Measurements from ENCODE around the gene UBN1.
"Not testable (repeated sequence)": the region's sequence is repeated elsewhere in the genome, so short reads cannot be mapped to it uniquely, and the experiment has no call there.

UBN1 gene

DNA sequence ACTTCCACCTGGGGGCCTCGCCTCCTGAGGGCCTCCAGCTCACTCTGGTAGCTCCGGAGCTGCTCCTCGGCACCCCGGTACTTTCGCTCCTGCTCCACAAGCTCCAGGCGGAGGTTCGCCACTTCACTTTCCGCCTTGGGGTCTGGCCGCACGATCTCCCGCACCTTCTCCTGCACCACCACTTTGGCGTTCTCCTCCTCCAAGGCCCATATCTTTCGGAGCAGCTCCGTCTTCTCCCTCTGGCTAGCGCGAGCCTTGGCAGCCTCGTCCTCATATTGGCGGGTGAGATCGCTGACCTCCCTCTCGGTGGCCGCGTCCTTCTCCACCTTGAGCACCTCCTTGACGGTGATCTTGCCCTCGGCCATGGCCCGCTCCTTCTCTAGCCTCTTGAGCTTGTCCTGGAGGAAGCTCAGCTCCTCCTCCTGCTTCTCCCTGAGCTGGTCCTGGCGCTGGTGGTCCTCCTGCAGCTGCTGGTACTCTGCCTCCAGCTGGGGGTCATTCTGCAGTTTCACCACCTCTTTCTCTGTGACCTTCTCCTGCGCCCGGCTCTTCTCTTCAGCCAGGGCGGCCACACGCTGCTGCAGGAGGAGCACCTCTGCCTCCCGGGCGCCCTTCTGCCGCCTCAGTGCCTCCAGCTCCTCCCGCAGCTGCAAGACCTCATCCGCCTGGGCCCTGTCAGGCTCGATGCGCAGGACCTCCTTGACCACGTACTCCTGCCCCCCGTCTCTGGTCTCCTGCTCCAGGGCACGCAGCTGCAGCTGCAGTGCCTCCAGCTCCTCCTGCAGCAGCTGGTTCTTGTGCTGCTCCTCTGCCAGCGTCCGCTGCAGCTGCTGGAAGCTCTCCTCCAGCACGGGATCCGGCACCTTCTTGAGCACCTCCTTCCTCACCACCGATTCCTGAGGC is 37.9 kb downstream of the UBN1 start:
- no peak for DNase-seq

DNA sequence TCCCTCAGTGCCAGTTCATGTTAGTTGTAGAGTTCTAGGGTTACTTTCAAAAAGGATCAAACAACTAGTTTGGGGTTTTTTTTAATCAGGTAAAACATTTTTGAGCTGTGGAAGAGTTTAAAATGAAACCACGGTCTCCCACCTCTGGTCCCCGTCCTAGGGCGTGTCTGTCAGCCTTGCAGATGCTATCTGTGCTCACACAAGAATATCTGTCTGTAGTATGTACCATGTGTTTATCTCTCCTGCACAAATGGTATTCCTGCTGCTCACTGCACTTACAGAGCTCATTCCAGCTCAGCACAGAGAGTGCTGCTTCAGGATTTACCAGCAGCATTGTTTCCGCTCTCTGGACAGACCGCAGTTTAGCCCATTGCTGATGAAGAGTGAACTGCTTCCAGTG is 38.9 kb downstream of the UBN1 start:
- no peak for DNase-seq

DNA sequence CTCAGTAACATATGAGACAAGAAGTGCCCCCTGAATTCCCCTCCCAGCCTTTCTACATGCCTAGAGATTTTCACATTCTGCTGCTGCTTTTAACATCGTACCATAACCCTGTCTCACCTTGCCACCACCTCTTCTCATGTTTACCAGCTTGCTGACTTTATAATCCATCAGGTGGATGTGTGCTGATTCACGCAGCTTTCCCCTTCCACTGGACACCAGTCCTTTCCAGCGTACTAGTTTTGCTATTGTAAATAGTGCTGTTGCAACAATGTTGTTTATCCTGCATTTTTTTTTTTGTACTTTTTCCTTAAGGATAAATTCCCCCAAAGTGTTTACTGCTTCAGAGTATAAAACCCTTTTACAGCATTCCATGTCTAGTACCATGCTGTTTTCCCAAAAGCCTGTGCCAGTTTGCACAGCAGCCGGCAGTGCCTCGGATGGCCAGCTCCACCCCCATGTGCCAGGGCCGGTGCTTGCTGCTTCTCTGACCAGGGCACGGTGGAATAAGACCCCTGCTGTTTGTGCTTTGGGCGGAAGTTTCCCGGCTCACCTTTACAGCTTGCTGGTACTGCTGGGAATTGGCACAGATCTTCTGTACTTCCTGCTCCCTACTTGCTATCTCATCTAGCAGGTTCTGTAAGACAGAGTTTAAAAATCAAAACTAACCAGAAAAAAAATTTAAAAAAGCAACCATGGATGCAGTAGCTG is 41.3 kb downstream of the UBN1 start:
- no peak for DNase-seq

DNA sequence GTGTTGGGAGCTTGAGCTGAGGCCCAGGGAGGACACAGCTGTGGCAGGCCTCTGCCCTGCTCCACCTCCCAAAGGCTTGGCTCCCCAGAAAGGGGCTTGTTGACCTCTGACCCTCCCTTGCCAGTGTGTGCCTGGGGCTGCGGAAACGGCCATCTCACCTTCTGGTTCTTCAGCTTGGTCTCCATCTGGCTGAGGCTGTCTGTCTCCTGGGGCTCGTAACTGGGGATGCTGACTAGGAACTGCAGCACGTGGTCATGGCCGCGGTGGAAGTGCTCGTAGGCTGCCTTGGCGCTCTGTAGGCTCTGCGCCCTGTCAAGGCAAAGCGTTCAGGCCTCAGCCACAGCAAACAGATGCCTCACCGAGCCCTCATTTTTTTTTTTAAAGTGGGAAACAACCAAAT is 42.7 kb downstream of the UBN1 start:
- no peak for DNase-seq

DNA sequence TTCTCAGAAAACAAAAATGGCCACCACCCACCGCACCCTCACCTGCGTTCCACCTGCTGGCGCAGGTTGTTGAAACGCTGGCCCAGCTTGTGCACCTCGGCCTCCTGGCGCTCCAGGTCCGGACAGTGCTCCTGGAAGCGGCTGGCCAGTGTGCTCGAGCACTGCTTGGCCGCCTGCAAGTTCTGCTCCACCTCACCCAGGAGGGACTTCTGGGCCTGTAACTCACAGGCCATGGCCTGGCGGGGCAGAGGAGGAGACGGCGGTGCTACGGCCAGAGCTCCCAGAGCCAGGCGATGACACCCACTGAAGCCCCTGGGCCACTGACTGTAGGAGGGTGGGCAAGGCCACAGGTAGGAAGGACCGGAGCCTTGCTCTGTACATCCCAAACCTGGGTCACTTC is 43.4 kb downstream of the UBN1 start:
- DNase-seq: no peak

DNA sequence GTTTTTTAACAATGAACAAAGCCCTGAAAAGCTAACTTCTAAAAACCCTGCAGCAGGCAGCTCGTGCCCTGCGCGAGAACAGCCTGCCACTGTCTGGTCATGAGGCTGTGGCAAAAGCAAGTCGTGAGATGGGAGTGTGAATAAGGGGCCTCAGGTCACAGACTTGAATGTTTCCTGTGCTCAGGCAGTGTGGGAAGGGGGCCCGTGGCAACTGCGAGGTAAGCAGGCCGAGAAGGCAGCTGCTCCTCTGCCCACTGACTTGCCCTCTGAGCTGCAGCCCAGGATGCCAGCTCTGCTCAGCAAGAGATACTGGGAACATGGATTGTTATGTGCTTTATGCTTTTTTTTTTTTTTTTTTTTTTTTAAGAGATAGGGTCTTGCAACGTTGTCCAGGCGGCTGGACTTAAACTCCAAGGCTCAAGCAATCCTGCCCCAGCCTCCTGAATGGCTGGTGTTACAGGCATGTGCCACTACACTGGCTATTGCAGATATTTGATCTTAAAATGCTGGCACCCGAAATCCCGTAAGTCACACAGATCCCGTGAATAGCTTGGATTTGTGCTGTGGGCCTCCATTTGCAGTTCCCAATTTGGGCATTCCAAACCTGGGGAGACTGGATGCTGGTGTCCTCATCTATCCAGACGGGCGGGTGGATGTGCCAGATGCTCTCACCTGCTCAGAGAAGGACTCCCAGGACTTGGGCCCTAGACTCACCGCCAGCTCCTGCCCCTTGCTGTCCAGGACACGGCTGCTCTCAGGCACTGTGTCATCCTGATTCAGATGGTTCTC is 44.0 kb downstream of the UBN1 start:
- DNase-seq: no peak

DNA sequence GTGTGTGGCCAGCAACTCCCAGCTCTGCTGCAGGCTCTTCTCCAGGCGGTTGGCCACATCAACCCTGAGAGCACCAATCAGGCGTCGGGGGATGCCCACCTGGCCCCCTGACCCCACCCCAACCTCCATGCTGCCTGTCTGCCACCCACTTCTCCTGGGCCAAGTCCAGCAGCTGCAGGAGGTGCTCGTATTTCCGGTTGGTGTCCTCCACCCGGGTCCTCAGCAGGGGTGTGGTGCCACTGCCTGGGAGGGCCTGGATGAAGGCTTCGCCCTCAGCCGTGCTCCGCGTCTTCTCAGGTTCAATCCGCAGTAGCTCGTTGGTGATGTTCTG is 44.6 kb downstream of the UBN1 start:
- no peak for DNase-seq

DNA sequence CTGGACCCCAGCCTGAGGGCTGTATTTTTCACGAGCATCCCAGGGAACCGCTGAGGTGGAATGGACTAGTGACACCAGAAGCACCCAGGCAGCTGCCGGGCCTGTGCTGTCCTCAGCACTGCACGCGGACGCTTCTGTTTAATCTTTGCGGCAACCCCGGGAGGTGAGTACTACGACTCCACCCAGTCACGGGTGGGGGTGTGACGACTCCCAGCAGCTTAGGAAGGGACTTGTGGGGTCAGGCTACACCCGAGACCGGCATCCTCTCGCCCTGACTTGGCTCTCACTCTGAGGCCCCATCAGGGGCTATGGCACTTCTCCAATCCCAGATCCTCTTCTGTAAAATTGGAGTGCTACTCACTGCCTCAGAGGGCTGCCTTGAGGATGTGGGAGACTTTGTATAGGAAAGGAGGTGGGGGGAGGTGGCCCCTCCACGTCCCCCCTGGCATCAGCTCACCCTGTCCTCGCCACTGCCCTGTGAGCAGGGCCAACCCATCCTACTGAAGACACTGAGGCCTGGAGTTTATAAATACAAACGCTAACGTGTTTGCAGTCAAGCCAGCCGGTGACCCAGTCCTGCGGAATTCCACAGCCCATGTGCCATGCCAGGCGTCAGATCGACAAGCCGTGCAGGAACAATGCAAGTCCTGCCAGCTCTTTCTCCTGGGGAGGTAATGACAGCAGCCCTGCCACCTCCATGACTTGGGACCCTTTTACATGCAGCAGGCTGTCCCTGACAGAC is 45.3 kb downstream of the UBN1 start:
- DNase-seq: no peak

DNA sequence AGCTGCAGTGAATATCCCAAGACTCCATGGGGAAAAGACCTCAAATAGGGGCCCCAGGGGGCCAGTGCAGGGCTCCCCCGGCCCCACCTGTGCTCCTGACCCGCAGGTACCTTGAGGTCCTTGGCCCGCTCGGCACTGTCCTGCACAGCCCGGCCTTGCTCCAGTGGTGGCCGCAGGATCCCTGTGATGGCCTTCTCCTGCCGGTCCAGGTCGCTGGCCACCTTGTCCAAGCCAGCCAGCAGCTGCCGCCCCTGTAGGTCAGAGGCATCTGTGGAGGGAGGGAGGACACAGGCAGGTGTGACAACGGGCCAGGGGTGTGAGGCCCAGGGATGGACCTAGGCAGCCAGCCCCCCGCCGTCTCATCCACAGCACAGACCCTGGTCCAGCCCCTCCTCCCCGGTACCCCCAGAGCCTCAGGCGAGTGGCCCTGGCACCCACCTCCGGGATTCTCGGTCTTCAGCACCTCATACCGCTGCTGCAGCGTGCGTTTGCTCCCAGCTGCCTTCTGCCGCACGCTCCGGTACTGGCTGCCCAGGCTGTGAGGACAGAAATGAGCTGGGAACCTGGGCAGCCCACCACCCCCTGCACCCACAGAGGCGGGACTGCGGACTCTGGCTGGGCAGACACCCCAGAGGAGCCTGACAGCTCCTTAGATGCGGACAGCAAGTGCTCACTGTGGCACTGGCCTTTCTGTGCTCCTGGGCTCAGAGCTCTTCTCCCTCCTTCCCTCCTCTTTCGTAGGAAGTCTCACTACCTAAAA is 46.0 kb downstream of the UBN1 start:
- no peak for DNase-seq

DNA sequence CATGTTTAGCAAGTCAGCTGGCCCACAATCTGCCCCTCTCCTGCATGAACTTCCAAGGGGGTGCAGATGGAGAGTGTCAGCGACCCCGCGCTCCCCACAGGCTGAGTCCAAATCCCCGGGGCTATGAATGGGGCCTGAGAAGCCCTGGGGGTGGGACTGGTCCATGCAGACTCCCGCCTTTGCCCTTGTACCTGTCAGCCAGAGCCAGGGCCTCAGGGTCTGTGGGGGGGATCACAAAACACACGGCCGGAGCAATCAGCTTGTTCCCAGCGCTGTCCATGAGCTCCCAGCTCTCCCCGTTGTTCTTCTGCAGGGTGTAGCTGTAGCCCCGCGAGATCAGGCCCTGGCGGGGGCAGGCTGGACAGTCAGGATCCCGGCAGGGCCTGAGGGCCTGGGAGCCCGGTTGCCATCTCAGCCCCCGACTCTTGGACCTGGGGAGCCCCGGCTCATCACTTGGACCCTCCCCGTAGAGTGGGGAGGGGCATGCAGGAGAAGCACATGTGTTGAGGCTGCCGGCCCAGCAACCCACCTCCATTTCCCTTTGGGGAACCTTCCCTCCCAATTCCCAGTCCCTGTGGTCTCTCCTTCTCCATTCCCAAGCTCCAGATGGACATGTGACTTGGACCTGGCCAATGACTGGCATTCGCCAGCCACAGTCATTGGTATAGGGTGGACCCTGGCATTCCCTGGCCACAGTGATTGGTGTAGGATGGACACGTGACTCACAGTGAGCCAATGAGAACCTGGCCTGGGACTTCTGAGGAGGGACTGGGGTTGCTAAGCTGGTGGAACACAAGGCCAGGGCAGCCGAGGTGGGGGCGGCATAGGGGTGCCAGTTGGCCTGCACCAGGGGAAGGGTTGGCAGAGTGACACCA is 47.2 kb downstream of the UBN1 start:
- no peak for DNase-seq

DNA sequence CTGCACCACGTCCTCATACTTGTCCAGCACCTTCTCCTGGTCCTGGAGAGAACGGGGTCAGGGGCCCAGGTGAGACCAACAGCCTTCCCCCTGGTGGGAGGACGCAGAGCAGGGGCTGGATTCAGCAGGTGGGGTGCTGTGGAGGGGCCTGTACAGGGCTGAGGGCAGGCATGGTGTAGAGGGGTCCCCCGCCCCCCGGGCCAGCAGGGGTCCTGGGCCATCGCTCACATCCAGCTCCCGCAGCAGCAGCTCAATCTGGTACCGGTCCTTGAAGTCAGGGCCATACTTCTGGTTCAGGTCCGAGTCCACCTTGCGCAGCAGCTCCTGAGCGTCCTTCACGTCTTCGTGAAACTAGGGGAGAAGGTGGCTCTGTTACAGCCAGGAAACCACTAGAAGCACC is 48.1 kb downstream of the UBN1 start:
- DNase-seq: no peak

DNA sequence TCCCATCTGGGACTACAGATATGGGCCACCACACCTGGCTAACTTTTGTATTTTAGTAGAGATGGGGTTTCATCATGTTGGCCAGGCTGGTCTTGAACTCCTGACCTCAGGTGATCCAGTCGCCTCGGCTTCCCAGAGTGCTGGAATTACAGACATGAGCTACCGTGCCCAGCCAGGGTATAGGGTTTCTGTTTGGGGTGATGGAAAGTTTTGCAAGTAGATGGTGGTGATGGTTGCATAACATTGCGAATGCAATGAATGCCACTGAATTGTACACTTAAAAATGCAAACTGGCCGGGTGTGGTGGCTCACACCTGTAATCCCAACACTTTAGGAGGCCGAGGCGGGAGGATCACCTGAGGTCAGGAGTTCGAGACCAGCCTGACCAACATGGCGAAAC is 49.5 kb downstream of the UBN1 start:
- not testable (repeated sequence) for DNase-seq

DNA sequence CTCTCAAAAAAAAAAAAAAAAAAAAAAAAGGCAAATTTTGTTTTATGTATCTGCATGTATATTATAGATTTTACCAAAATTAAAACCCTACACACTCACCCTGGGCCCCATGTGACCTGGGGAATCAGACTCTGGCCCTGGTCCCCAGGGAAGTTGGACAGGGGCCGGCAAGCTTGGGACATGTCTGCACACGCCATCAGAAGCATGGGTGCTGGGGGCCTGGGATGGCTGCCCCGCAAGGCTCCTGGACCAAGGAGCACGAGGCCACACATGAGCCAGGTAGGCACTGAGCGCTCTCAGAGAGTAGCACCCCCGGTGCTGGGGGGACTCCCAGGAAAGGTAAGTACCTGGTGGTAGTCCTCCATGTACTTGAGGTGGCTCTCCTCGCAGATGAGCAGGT is 50.0 kb downstream of the UBN1 start:
- no peak for DNase-seq

DNA sequence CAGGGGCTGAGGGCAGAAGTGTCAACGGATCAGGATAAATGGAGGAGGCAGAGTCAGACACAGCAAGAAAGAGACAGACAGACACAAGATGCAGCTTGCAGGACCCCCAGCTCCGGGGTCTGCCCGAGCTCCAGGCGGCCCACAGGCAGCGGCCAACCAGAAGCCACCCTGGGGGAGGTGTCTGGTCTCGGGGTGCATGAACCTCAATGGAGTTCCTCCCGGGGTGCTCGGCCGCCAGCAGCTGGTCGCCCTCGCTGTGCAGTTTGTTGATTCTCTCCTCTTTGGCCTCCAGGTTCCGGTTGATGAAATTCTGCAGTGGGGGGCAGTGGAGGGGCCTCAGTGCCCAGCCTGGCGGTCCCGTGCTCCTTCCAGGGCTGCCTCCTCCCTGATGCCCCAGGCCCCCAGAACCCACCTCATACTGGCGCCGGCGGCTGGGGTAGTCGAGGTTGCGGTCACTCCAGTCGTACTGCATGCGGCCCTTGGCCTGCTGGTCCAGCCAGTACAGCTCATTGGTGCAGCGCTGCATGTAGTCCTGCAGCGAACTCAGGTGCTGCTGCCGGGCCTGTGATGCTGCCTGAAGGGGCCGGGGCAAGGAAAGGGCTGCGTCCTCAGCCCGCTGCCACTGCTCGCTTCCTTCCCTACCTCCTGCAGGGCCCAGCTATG is 51.7 kb downstream of the UBN1 start:
- DNase-seq: no peak

DNA sequence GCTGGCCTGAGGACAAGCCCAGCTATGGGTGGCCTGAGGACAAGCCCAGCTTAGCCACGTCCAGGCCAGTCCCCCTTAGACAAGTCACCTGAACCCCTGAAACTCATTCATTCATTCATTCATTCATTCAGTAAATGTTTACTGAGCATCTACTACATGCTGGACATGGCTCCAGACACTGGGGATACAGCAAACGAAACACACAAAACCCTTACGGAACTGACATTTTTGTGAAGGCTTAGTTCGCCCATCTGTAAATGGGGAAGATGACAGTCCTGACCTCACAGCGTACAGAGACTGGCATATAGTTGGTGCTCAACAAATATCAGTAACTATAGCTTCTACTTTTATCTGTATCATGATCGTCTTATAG is 52.2 kb downstream of the UBN1 start:
- DNase-seq: no peak

DNA sequence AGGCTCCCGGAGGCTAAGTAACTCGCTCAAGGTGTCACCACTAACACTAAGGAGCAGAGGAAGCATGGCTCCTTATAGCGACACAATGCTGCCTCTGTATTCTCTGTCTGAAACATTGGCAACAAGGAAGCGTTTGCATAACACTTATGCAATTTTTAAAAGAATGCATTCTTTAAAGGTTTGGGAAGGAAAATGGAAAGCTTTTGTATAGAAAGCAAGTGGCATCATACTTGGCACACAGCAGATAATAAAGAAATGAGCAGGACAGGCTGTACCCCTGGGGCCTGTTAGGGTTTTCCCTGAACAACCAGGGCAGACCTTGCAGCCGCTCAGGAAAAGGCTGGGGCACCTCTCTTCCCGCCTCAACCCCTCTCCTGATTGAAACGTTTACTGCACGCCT is 52.8 kb downstream of the UBN1 start:
- DNase-seq: no peak

DNA sequence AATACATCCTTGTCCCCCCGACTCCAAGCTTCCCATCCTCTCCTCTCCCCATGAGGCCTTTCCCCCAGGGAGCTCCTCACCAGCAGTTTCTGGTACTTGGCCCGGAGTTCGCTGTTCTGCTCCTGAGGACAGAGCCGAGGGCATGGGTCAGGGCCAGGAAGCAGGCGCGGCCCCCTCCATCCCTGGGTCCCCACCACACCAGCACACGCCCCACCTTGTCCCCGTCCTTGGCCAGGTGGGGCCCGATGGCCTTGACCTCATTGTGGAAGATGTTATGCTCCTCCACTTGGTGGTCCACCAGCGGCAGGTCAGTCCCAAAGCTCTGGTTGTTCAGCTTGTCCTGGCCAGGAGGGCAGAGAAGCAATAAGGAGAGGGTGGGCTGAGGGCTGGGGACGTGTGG is 53.5 kb downstream of the UBN1 start:
- no peak for DNase-seq

DNA sequence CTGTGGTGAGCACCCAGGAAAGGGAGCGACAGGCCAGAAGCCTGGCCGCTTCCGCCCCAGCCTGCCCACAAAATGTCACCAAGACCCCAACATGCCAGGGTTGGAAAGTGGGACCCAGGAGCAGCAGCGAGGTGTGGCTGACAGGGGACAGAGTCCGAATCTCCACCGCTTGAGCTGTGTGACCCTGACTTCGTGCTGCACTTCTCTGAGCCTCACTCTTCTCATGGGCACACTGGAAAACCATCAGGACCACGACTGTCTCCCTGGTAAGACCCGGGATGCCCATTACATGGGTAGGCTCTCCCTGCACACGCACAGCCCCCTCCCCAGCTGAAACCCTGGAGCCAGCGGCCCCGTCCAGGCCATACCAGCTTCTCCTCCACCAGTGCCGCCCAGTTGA is 54.8 kb downstream of the UBN1 start:
- DNase-seq: no peak

DNA sequence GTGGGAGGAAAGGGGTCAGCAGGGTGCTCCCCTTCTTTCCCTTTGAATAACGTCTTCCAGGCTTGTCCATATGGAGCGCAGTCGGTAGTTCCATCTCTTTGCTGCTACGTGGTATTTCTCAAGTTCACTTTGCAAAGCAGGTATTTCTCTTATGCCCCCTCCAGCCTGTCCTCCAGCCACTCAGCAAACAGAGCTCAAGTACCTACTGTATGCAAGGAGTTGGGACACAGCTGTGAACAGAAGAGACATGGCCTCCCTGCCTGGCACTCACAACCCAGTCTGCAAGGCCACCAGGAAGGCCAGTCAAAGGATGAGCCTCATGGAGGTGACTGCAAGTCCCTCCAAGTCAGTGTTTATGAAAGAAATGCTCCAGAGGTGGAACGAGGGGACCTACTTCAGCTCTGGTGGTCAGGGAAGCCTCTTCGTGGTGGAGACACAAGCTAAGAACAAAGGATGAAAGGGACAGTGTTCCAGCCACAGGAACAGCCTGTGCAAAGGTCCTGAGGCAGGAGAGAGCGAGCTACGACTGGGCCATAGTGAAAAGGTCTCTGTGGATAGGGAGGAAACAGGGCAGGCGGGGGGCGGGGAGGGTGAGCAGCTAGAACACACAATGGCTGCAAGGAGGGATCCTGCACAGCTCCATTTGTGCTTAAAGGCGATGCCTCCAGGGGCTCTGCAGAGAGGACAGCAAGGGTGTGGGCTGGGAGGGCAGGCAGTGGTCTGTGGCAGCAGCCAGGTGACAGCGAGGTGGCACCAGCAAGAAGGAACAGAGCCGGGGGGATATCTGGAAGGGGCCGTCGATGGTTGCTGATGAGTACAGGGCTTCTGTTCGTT is 57.0 kb downstream of the UBN1 start:
- DNase-seq: no peak

Data from suppressor macrophage (primary cell).